HL-60/S4 (cell line): ENCODE data around the gene ARMC9.
"Not testable (repeated sequence)": the region's sequence is repeated elsewhere in the genome, so short reads cannot be mapped to it uniquely, and the experiment has no call there.

Source experiments
- in situ Hi-C: fragments of 300-500 bp; cut with MboI; formaldehyde crosslinking; loops from 2 replicates; pipeline ENCODE4 v1.14.3; 2022; ENCODE audit warnings: low sequenced_read_pairs

The ARMC9 gene

GRCh38 chr2:231198291-231199173, at the start of gene ARMC9:
TSS of gene ARMC9 (plus strand) at chr2:231198631. CDS start at chr2:231206239, 7,608 bp downstream.
- in situ Hi-C loops = no loop called here

- in situ Hi-C loops = no loop called here
These were observed 45.5 kb upstream of the ARMC9 start for GRCh38 chr2:231152800-231153557.

GRCh38 chr2:231159306-231159705, 39.1 kb upstream of the ARMC9 start:
- in situ Hi-C loops = no loop called here

- in situ Hi-C loops = no loop called here
These were observed 37.7 kb upstream of the ARMC9 start for GRCh38 chr2:231160701-231161100.

- in situ Hi-C loops = no loop called here
These were observed 37.1 kb upstream of the ARMC9 start for GRCh38 chr2:231161252-231161839.

- in situ Hi-C loops = no loop called here
These were observed 36.5 kb upstream of the ARMC9 start for GRCh38 chr2:231161877-231162329.

- in situ Hi-C loops = no loop called here
These were observed 35.4 kb upstream of the ARMC9 start for GRCh38 chr2:231163011-231163410.

GRCh38 chr2:231163414-231164095, 34.9 kb upstream of the ARMC9 start:
- in situ Hi-C loops = no loop called here

GRCh38 chr2:231167745-231168459, 30.5 kb upstream of the ARMC9 start:
- in situ Hi-C loops = no loop called here

GRCh38 chr2:231168460-231169139, 29.8 kb upstream of the ARMC9 start:
- in situ Hi-C loops = no loop called here

GRCh38 chr2:231169488-231169887, 28.9 kb upstream of the ARMC9 start:
- in situ Hi-C loops = no loop called here

GRCh38 chr2:231170055-231170454, 28.4 kb upstream of the ARMC9 start:
- in situ Hi-C loops = no loop called here

- in situ Hi-C loops = no loop called here
These were observed 26.4 kb upstream of the ARMC9 start for GRCh38 chr2:231172025-231172424.

GRCh38 chr2:231174211-231174651, 24.2 kb upstream of the ARMC9 start:
- in situ Hi-C loops = no loop called here

- in situ Hi-C loops = no loop called here
These were observed 22.4 kb upstream of the ARMC9 start for GRCh38 chr2:231176066-231176465.

GRCh38 chr2:231177156-231178025, 21.0 kb upstream of the ARMC9 start:
- in situ Hi-C loops = no loop called here

- in situ Hi-C loops = not testable (repeated sequence)
These were observed 19.6 kb upstream of the ARMC9 start for GRCh38 chr2:231178805-231179204.

- in situ Hi-C loops = no loop called here
These were observed 16.4 kb upstream of the ARMC9 start for GRCh38 chr2:231181860-231182512.
